Right lung (tissue), 5 donors: ENCODE measurements around the gene MPEG1. TPM values are rescaled to one million over a fixed set of nuclear protein-coding genes. Genes with fewer than 3 reads are reported as not detected.

Source experiments
- DNase-seq, 2 donors: peaks; one replicate each; pipeline ENCODE4 v3.0.0-alpha.2; 2013
- polyA plus RNA-seq, 5 donors: library from polyadenylated mRNA; unstranded; fragments of 120-200 nt; gene quantifications; one replicate each; pipeline versions ENCODE4 v1.2.1 to v1.2.3, GENCODE V29; 2013; ENCODE audit warnings: inconsistent platforms in 1 of 5, low replicate concordance in 1 of 5; ENCODE audit not compliant: insufficient read length in 5 of 5, insufficient read depth in 1 of 5

Gene MPEG1
- polyA plus RNA-seq, 5 donors, result 12.0 to 16.4 (median 14.7) TPM

DNA sequence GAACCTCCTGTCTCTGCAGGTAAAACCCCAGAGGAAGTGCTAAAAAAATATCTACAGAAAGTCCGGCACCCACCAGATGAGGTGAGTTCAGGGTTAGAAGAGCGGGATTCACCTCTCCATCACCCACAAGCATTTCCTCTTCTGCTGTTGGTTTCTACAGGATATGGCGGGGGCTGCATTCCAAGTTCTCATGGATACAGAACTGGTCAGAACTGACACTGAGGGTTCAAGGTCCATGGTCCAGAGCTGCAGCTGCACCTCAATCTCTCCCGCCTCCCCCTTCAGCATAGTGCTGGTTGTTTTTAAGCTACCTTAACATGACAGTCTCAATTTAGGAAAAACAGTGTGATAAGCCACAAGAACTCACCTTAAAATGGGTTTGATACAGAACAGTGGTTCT is 21.6 kb downstream of the MPEG1 start:
- DNase-seq, result no peak

DNA sequence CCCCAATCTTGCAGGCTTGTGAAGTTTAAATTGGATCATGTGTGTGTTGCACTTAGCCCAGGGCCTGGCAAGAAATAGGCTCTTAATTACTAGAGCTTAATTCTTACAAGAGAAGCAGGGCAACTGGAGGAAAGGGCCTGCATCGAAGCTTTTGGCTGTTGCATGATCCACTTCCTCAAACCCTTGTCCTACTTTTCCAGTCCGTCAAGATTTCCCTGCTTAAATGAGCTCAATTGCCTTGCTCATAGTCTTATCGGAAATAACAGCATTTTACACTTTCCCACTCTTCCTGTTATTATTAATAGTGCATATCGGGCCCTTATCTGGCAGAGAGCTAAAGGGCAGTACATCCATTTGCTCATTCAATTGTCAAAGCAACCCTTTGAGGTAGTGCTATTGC is 22.7 kb downstream of the MPEG1 start:
- no peak for DNase-seq

DNA sequence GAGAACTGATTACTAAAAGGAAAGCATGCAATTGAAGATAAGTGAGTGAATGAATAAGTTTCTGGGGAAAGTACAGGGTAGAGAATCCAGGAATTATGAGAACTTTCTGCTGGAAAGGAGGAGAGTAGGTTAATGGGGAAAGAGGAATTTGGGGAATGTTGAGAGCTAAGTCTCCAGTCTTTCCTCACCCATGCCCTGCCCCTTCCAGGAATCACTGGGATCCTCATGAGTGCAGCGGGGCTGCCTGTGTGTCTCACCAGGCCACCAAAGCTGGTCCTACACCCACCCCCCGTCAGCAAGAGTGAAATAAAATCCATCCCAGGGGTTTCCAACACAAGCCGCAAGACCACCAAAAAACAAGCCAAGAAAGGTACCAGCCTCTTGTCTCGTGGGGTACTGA is 23.8 kb downstream of the MPEG1 start:
- no peak for DNase-seq

DNA sequence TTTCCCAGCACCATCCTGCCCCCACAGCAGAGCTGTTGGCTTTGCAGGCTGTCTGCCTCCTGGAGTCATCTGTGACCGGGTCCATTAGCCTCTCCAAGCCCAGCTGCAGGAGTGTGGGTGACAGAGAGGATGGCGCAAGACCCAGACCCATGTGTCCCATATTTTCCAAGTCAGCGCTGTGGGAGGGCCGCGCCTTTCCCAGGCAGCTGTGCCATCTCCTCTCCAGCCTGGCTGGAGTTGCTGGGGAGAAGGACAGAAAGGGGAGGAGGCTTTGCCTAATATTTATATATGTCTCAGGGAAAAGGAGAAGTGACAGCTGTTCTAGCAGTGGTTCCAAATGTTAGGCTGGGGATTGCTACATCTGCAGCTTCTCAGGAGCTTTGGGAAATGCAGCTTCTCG is 25.1 kb downstream of the MPEG1 start:
- DNase-seq, result peak; percentile 96 to 97

DNA sequence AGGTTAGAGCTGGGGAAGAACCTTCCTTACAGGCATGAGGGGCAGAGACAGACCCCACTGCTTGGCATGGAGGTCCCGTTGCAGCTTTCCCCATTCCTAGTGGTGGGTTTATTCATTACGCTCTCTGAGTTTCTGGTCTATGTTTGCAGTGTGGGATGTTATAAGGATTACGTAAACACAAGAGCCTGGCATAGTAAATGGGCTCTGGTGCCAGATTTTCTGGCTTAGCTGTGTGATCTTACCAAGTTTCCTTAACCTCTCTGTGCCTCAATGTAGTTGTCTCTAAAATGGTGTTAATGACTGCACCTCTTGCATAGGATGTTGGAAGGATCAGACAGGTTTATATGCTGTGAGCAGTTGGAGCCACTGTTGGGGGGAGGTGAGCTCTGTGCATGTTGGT is 25.7 kb downstream of the MPEG1 start:
- DNase-seq, result no peak

DNA sequence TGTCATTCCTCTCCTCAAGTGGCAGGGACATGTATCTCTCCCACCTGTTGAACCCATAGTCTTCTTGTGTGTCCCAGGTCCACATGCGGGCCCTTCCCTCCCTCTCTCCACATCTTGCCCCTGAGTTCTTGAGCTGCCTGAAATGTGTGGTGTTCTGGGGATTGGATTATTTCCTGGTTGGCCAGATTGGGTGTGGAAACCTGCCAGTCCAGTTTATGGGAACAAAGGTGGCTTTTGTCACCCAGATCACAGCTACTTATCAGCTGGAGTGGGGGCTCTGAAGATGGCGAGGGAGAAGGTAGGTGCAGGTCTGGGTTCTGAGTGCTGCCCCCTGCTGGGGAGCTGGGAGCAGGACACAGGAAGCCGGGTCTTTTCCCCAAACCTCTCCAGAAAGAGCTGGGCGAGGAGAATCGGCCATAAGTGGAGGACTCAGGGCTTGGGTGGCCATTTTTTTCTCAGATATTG is 26.6 kb downstream of the MPEG1 start:
- DNase-seq, result peak; percentile 71 to 80

DNA sequence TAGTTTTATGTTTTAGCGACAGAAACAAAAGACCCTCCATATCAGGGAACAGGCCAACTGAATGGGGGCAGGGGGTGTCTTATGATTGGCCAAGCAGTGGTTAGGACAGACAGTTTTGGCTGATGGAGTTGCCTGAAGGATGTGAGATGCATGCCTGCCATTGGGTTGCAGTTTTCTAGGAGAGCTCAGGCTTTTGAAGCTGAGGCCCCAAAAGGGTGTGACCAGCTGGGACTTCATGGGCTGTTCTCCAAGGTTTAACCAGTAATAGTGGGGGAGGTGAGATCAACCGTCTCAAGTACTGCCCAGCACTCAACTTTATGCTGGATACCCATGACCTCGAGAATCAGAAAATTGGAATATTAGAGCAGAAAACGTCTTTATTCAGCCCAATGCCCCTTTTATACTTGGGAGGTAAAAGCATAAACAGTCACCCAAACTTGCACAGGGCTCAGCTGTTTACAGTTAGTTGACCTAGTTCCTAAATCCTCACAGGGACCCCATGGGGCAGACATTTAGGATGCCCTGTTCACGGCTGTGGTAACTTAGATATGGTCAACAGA is 27.3 kb downstream of the MPEG1 start:
- DNase-seq, result peak in 1 of 2 donors; percentile 45

DNA sequence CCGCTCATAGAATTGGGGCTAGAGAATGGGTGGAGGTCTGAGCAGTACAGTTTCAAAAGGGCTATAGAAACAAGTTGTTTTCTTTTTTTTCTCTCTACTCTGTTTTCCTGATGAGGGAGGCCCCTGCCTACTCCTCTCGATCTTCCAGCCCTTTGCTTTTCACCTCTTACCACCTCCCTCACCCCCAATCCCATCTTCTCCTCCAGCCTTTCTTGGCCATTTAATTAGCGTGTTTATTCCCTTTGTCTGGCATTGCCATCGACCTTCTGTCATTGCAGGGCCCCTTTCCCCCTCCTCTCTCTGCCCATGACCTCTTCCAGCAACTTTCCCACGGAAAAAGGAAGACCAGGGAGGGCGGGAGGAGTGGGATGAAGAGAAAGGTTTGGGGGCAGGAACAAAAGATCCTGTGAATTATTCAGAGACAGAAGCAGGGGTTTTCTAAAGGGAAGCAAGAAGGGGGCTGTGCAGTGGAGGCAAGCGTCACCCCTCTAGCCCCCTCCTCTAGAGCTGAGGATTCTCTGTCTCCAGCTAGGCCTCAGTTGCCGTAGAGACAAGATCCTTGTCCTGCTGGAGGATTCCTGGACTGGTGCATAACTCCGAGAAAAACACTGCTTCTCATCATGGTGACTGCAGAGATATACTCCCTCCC is 27.9 kb downstream of the MPEG1 start:
- no peak for DNase-seq

DNA sequence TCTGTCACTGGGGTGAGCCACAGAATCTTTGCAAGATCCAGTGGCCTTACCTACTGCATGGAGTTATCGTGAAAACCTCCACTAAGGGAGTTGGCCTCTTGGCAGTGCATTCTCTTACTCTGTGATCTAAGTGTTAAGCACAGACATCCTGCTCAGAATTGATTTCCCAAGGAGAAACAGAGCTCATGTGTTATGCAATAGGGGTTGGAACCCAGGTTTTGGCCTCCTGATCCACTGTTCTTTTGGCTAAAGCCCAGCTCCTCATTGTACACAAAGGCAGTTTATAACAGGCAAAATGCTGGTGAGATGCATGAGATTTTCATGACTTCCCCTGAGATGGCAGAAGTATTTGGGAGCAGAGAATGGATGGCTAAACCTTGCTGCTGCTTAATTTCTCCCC is 29.0 kb downstream of the MPEG1 start:
- DNase-seq, result peak in 1 of 2 donors; percentile 51

DNA sequence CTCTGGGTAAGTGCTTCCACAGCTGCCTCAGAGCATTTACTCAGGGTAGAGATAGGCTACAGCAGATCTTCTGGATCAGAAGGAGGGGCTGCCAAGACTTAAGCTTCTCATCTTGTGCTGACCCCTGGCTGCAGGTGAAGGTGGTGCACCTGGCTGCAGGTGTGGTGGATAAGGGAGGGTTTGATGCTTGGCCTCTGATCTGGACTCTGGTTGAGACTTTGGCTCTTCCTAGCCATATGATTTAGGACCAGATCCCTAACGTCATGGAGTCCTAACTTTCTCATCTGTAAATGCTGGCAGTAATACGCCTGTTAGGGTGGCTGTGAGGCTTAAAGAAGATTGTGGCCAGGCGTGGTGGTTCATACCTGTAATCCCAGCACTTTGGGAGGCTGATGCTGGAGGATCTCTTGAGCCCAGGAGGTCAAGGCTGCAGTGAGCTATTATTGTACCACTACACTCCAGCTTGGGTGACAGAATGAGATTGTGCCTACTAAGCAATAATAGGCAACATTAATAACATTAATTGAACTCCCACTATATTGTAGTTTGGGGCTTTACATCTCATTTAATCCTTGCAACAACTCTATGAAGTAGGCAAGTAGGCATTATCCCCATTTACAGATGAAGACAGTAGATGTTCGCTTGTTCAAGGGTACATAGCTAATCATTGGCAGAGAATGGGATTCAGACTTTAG is 30.1 kb downstream of the MPEG1 start:
- no peak for DNase-seq

DNA sequence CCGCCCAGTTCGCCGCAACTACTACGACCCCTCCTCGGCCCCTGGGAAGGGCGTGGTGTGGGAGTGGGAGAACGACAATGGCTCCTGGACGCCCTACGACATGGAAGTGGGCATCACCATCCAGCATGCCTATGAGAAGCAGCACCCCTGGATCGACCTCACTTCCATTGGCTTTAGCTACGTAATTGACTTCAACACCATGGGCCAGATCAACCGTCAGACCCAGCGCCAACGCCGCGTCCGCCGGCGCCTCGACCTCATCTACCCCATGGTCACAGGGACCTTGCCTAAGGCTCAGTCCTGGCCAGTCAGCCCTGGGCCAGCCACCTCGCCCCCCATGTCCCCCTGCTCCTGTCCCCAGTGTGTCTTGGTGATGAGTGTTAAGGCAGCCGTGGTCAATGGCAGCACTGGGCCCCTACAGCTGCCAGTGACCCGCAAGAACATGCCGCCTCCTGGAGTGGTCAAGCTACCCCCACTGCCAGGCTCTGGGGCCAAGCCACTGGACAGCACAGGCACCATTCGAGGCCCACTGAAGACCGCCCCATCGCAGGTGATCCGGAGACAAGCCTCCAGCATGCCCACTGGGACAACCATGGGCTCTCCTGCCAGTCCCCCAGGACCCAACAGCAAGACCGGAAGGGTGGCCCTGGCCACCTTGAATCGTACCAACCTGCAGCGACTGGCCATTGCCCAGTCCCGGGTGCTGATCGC is 30.8 kb downstream of the MPEG1 start:
- DNase-seq, result no peak

DNA sequence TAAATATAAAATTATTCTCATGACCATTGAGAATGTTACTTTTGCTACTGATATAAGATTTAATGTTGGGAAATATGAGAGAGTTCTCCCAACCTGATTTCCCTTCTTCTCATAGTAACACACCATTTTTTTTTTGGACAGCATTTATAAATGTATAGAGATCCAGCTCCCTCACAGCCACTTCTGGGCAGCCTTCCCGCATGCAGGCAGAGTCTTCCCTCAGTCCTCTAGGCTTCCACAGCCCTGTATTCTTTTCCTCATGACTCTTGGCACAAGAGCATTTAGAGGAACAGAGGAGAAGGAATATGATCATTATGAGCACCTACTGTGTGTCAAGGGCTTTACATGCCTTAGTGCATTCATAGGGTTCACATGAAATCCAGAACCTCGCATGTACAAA is 31.8 kb downstream of the MPEG1 start:
- DNase-seq, result no peak

DNA sequence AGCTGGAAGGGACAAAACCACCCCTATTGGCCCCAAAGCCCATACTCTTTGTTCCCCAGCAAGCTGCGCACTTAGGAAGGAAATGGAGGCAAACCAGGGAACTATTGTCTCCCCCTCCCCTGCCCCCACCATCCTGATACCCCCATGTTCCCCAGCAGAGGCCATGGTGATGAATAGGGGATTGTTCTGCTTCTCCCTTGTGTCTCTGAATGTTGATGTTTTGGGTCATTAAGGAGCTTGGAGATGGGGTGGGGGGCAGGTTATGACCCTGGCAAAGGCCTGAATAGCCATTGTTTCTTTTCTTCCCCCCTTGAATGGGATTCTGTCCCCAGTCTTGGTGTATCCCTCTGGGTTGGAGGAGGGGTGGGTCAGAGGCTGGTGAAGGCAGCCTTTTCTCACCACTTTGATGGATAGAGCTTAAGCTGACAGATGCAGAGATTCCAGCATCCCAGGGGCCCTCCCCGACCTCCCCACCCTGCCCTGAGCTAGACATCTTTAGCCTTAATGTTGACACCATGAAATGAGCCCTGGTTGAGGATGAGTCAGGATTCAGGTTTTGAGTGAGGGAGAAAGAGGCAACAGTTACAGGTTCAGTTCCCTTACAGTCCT is 32.5 kb downstream of the MPEG1 start:
- no peak for DNase-seq

DNA sequence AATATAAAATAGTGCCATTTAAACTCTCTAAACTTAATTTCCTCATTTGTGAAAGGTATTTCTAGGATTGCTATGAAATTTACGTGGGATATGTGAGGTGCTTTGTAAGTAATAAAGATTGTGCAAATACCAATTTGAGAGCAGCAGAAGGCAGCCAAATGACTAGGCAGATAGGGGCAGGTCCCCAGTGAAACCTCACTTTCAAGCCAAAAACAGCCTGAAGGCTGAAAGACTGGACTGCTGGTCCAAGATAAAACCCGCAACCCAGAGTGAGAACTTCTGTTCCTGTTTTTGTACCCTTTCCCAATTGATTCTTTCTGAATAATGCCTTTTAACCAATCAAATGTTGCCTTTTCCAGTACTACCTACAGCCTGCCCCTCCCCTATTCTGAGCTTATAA is 33.6 kb downstream of the MPEG1 start:
- DNase-seq, result no peak

DNA sequence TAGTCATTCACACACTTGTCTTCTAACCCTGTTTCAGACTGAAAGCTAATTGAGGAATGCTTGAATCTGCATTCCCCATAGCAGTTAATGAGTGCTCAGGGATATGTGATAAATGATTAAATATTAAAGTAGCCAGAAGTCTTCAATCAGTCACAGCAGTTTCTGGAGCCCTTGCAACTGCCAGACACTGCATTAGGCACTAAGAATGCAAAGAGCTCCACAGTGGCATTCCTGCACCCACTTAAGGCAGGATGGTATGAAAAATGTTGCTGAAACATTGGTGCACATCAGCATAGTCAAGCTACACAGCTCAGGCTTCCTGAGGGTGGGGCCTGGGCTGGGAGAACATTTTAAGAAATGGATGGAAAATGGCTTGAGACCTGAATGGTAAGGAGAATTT is 34.3 kb downstream of the MPEG1 start:
- DNase-seq, result no peak

DNA sequence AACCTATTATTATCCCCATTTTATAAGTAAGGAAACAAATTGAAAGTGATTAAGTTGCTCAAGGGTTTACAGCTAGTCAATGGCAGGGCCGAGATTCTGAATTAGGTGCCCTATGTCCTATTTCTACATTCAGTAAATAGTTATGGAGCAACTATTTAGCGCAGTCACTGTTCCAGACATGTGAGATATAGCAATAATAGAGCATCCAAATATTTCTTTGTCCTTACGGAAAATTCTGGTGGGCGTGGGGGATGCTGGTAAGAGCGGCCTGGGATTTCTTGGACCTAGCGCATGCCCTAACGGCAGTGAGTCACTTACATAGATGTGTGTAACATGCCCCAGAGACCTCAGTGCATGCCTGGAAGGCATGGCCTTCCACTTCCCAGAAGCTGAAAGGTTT is 36.4 kb downstream of the MPEG1 start:
- no peak for DNase-seq

DNA sequence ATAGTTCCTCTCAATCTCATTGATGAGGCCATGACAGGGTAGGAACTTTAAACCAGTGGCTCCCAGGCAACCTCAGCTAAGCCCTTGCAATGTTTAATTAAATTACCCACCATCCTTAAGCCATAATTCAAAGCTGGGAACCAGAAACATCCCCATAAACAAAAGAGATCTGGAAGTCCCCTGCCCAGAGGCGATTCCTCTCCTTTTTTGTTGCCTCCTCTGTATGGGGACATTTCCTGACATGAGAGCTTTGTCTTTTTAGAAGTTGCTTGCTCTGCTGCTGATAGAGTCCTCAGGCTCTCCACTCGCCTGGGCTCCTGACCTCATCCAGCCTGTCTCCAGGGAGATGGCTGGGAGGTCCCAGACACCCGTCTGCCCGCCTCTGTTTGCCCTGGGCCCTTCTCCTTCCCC is 37.6 kb downstream of the MPEG1 start:
- DNase-seq, result no peak

DNA sequence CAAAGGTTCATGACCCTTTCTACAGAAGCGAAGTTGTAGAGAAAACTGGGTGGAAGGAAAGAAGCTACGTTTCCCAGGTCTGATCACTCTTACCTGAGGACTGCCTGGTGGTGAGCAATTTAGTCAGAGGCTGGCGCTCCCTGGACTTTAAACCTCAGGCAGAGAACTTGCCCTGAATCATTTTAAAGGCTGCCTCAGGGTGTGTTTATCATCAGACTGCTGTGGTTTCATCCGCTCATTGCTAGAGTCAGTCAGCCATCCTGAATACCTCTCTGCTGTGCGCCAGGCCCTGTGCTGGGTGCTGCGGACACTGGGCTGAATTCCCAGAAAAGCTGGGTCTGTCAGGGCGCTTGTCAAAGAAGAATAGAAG is 38.1 kb downstream of the MPEG1 start:
- DNase-seq, result no peak

DNA sequence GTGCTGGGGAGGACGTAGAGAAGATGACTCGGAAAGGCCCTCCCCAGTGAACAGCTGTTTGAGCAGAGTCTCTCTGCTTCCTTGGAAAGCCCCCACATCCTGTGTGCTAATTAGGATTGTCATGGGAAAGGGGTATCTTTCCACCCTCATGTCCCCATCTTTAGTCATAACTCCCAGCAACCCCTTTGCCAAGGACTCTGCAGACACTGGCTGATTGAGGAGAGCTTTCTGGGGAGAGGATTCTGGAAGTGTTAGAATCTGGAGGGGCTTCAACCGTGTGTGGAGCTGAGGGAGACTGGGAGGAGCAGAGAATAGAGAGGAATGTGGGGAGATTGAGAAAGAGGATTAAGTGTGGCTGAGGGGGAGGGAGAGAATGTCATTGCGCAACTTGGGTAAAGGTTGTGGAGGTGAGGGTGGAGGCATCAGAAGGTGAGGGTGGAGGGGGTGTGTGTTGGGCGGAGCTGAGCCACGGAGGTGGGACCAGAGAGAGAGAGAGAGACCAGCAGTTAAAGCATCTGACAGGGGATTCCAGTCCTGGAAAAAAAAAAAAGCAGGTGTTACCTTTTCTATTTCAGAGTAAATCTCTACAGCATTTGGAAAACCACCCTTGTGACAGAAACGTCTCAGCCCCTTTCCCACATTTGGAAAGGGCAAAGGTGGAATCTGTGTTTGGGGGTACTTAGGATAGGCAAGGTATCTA is 38.6 kb downstream of the MPEG1 start:
- DNase-seq, result peak; percentile 55 to 64

DNA sequence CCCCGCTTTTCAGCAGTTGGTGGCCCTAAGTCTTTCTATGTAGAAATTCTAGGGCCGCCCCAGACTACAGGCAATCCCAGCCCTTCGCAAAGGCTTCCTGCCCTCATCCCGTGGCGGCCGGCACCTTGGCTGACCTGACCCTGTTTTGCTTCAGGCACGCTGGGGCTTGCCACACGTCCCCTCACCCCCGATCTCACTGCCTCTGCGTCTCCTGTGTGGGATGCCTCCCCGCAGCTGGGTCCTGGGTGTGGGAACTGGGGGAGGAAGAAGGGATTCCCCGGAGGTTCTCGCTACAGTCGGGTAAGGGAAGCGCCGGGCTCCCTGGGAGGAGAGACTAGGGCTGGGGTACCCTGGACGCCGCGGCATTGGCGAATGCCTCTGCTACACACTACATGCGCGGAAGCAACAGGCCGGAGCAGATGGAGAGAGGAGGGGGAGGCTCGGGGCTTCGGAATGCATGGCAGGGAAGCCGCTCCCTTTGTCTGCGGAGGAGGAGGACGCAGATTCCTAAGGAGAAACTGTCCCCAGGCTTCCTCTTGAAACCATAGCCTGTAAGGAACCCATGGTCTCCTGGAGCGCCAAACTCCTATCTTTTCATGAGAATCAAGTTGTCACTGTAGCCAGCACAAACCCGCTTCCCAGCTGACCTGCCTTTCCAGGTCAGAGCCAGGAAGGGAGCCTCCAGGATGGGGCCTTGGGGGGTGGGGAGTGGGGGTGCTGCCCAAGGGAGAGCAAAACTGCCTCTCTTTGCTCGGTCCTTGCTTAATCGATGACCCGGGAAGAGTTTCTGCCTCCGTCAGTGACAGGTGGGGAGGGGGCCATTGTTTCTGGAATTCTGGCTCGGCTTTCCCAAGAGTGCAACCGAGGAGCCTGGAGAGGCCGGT is 39.4 kb downstream of the MPEG1 start:
- peak; percentile 38 to 41 for DNase-seq
